Duodenal mucosa (tissue), 2 donors: ENCODE data around the gene LRRC45.

Source experiments
- H3K27ac ChIP-seq: one replicate; pipeline ENCODE4 v1.7.0; 2013; ENCODE audit warnings: low read depth, low read length
- H3K27me3 ChIP-seq, 2 donors: one replicate each; pipeline ENCODE4 v1.7.0; 2013; ENCODE audit warnings: low read length in 2 of 2, control low read depth in 1 of 2; ENCODE audit not compliant: insufficient read depth in 2 of 2, control insufficient read depth in 1 of 2
- H3K36me3 ChIP-seq, 2 donors: one replicate each; pipeline ENCODE4 v1.7.0; 2013; ENCODE audit warnings: low read length in 2 of 2, control low read depth in 1 of 2; ENCODE audit not compliant: insufficient read depth in 2 of 2, control insufficient read depth in 1 of 2
- H3K4me1 ChIP-seq, 2 donors: one replicate each; pipeline ENCODE4 v1.7.0; 2013; ENCODE audit warnings: low read length in 2 of 2, control low read depth in 1 of 2; ENCODE audit not compliant: insufficient read depth in 2 of 2, control insufficient read depth in 1 of 2
- H3K4me3 ChIP-seq, 2 donors: one replicate each; pipeline ENCODE4 v1.7.0; 2013; ENCODE audit warnings: low read length in 2 of 2, low read depth in 1 of 2
- H3K9ac ChIP-seq, 2 donors: one replicate each; pipeline ENCODE4 v1.7.0; 2013; ENCODE audit warnings: low read length in 2 of 2, low read depth in 1 of 2
- H3K9me3 ChIP-seq, 2 donors: one replicate each; pipeline ENCODE4 v1.7.0; 2013; ENCODE audit warnings: low read length in 2 of 2, control low read depth in 1 of 2; ENCODE audit not compliant: control insufficient read depth in 1 of 2

The LRRC45 gene

GRCh38 chr17:82043507-82043906, 20.4 kb downstream of the LRRC45 start:
- no peaks in the 10 kb centered on the region for H3K27me3 ChIP-seq
- no peaks in the 10 kb centered on the region for H3K4me1 ChIP-seq
- peaks cover 0 to 12% of the 10 kb centered on the region in 2 donors for H3K36me3 ChIP-seq
- no peak overlapping the region for H3K9ac ChIP-seq
- H3K4me3 ChIP-seq, result no peak overlapping the region
- H3K27ac ChIP-seq, result no peak overlapping the region
- H3K9me3 ChIP-seq, result no peaks in the 10 kb centered on the region

GRCh38 chr17:82045936-82046484, 22.9 kb downstream of the LRRC45 start:
- Histone ChIP-seq H3K9ac (no peak overlapping the region), H3K4me1 (peaks cover 0 to 11% of the 10 kb centered on the region in 2 donors), H3K9me3 (no peaks in the 10 kb centered on the region), H3K27me3 (no peaks in the 10 kb centered on the region), H3K36me3 (peaks cover 0 to 14% of the 10 kb centered on the region in 2 donors), H3K27ac (no peak overlapping the region), H3K4me3 (no peak overlapping the region)

GRCh38 chr17:82046903-82047302, 23.8 kb downstream of the LRRC45 start:
- H3K27me3 ChIP-seq, result no peaks in the 10 kb centered on the region

GRCh38 chr17:82047379-82047778, 24.3 kb downstream of the LRRC45 start:
- no peak overlapping the region for H3K27ac ChIP-seq
- H3K27me3 ChIP-seq, result no peaks in the 10 kb centered on the region
- no peak overlapping the region for H3K9ac ChIP-seq
- H3K4me1 ChIP-seq, result peaks cover under 1 to 13% of the 10 kb centered on the region in 2 donors
- no peaks in the 10 kb centered on the region for H3K9me3 ChIP-seq
- H3K4me3 ChIP-seq, result no peak overlapping the region
- H3K36me3 ChIP-seq, result peaks cover 0 to 14% of the 10 kb centered on the region in 2 donors

More at GRCh38 chr17:82046903-82047302, 23.8 kb downstream of the LRRC45 start:
- Histone ChIP-seq H3K9ac (no peak overlapping the region), H3K9me3 (no peaks in the 10 kb centered on the region), H3K4me1 (peaks cover 0 to 11% of the 10 kb centered on the region in 2 donors), H3K36me3 (peaks cover 0 to 14% of the 10 kb centered on the region in 2 donors), H3K27ac (no peak overlapping the region), H3K4me3 (no peak overlapping the region)

GRCh38 chr17:82047914-82048570, 24.9 kb downstream of the LRRC45 start:
- Histone ChIP-seq H3K4me1 (peaks cover 7 to 20% of the 10 kb centered on the region in 2 donors), H3K27ac (no peak overlapping the region), H3K9me3 (no peaks in the 10 kb centered on the region), H3K9ac (no peak overlapping the region), H3K27me3 (no peaks in the 10 kb centered on the region), H3K36me3 (peaks cover 0 to 14% of the 10 kb centered on the region in 2 donors), H3K4me3 (no peak overlapping the region)

GRCh38 chr17:82048571-82048971, 25.5 kb downstream of the LRRC45 start:
- Histone ChIP-seq H3K27ac (no peak overlapping the region), H3K4me1 (peaks cover 11 to 25% of the 10 kb centered on the region in 2 donors), H3K27me3 (no peaks in the 10 kb centered on the region), H3K36me3 (peaks cover 1 to 17% of the 10 kb centered on the region in 2 donors), H3K4me3 (no peak overlapping the region), H3K9ac (no peak overlapping the region), H3K9me3 (no peaks in the 10 kb centered on the region)

- H3K27ac ChIP-seq, result no peak overlapping the region
Observed at GRCh38 chr17:82049106-82049505, 26.0 kb downstream of the LRRC45 start.

GRCh38 chr17:82049521-82049971, 26.4 kb downstream of the LRRC45 start:
- Histone ChIP-seq H3K27me3 (no peaks in the 10 kb centered on the region), H3K9ac (no peak overlapping the region), H3K4me1 (peaks cover 11 to 29% of the 10 kb centered on the region in 2 donors), H3K4me3 (no peak overlapping the region), H3K9me3 (no peaks in the 10 kb centered on the region), H3K36me3 (peaks cover 3 to 26% of the 10 kb centered on the region in 2 donors), H3K27ac (no peak overlapping the region)

More at GRCh38 chr17:82049106-82049505, 26.0 kb downstream of the LRRC45 start:
- peaks cover 11 to 29% of the 10 kb centered on the region in 2 donors for H3K4me1 ChIP-seq
- no peaks in the 10 kb centered on the region for H3K9me3 ChIP-seq
- no peak overlapping the region for H3K9ac ChIP-seq
- H3K4me3 ChIP-seq, result no peak overlapping the region
- H3K27me3 ChIP-seq, result no peaks in the 10 kb centered on the region
- H3K36me3 ChIP-seq, result peaks cover 3 to 23% of the 10 kb centered on the region in 2 donors

GRCh38 chr17:82050152-82050760, 27.2 kb downstream of the LRRC45 start:
- Histone ChIP-seq H3K36me3 (peaks cover 8 to 34% of the 10 kb centered on the region in 2 donors), H3K27ac (no peak overlapping the region), H3K9me3 (no peaks in the 10 kb centered on the region), H3K9ac (peak overlapping the region; percentile 31 to 49), H3K4me3 (peak overlapping the region; percentile 62 to 87), H3K4me1 (peaks cover 11 to 29% of the 10 kb centered on the region in 2 donors), H3K27me3 (no peaks in the 10 kb centered on the region)
